HG03060 (cell line): ENCODE results near the gene RAD21L1.

ENCODE experiments used
- ATAC-seq: cut with Tn5 transposase; IDR thresholded peaks from one replicate; pipeline ENCODE4 v1.9.1; 2021; ENCODE audit warnings: low read depth, moderate number of reproducible peaks; ENCODE audit not compliant: unreplicated experiment

The RAD21L1 gene

GRCh38 chr20:1267809-1268374 lies 42.0 kb downstream of the RAD21L1 start:
- ATAC-seq: no peak

GRCh38 chr20:1269235-1269634 lies 43.4 kb downstream of the RAD21L1 start:
- ATAC-seq: no peak

GRCh38 chr20:1269850-1270249 lies 44.0 kb downstream of the RAD21L1 start:
- no peak for ATAC-seq

GRCh38 chr20:1272368-1273100 lies 46.7 kb downstream of the RAD21L1 start:
- ATAC-seq: no peak

- ATAC-seq: no peak
These were observed 47.5 kb downstream of the RAD21L1 start for GRCh38 chr20:1273366-1273765.

GRCh38 chr20:1274485-1275311 lies 48.9 kb downstream of the RAD21L1 start:
- no peak for ATAC-seq

- ATAC-seq: no peak
These were observed 50.1 kb downstream of the RAD21L1 start for GRCh38 chr20:1275919-1276318.

- no peak for ATAC-seq
These were observed 51.9 kb downstream of the RAD21L1 start for GRCh38 chr20:1277529-1278322.

- ATAC-seq: no peak
These were observed 53.1 kb downstream of the RAD21L1 start for GRCh38 chr20:1278993-1279392.

GRCh38 chr20:1280195-1281102 lies 54.6 kb downstream of the RAD21L1 start:
- no peak for ATAC-seq

- ATAC-seq: no peak
These were observed 55.6 kb downstream of the RAD21L1 start for GRCh38 chr20:1281279-1282057.

- ATAC-seq: no peak
These were observed 57.1 kb downstream of the RAD21L1 start for GRCh38 chr20:1282966-1283365.

- ATAC-seq: no peak
These were observed 58.0 kb downstream of the RAD21L1 start for GRCh38 chr20:1283522-1284510.

- no peak for ATAC-seq
These were observed 60.6 kb downstream of the RAD21L1 start for GRCh38 chr20:1286267-1287024.

- ATAC-seq: no peak
These were observed 61.5 kb downstream of the RAD21L1 start for GRCh38 chr20:1287306-1287705.

- no peak for ATAC-seq
These were observed 62.1 kb downstream of the RAD21L1 start for GRCh38 chr20:1287787-1288569.
